ENCODE data around the gene ABHD12B.

Gene ABHD12B

DNA sequence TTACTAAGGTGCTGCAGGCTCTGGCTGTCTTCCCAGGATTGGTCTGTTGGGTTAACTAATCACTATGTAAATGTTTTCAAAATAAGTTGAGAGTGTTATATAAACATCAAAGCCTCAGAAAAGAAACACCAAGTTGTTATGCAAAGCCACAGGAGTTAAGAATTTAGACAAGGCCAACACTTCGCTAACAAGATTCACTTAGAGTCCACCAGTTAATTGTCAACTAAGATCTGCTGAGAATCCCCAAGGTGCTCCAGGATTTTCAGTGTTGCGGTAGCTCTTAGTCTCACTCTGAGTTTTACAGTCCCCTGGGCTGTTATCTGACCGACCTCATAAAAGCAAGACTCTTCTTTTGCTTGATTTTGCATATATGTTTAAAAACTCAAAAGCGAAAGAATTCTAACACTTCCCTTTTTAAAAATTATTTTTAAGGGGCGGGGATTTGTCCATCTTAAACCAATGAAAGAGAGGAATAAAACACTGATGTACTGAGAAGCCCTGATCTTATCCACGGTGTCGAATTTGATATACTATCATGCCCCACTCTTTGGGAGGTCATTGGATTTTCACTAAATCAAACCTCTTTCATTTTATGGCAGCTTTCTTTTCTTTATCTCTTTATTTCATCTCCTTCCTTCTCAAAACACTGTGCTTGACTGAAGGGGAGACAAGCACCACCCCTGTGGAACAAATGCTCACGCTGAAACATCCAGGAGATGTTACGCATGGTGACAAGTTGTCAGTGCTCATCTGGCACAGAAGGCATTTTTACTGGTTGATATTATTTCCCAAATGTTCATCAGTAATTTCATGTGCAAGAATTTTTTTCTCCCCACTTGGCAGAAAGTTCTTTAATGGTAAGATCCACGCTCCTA lies 47.9 kb upstream of the ABHD12B start:
- H3K4me2 ChIP-seq (ENCODE audit: low read length), result peak overlapping the region; percentile 88
- H2AFZ ChIP-seq (ENCODE audit: low read length), result no peak overlapping the region
- no peaks in the 10 kb centered on the region for H3K27me3 ChIP-seq (ENCODE audit: insufficient read depth, low read length)
- H3K9me2 ChIP-seq (ENCODE audit: low read depth, low read length), result no peaks in the 10 kb centered on the region
- H4K20me1 ChIP-seq (ENCODE audit: insufficient read depth, low read length), result no peaks in the 10 kb centered on the region
- H3K4me1 ChIP-seq (ENCODE audit: insufficient read depth, low read length, severe bottlenecking), result peaks cover 93% of the 10 kb centered on the region
- no peaks in the 10 kb centered on the region for H3K9me3 ChIP-seq (ENCODE audit: low read length)
- peaks cover 94% of the 10 kb centered on the region for H3K79me2 ChIP-seq (ENCODE audit: insufficient read depth, low read length)
- H3K27ac ChIP-seq (ENCODE audit: low read depth, low read length, poor library complexity, severe bottlenecking), result peak overlapping the region; percentile 96
- TF ChIP-seq EZH2 (IDR thresholded peaks at IDR 0.05; ENCODE audit: borderline replicate concordance, low read length), result no peak
- TF ChIP-seq, protein P1, sequence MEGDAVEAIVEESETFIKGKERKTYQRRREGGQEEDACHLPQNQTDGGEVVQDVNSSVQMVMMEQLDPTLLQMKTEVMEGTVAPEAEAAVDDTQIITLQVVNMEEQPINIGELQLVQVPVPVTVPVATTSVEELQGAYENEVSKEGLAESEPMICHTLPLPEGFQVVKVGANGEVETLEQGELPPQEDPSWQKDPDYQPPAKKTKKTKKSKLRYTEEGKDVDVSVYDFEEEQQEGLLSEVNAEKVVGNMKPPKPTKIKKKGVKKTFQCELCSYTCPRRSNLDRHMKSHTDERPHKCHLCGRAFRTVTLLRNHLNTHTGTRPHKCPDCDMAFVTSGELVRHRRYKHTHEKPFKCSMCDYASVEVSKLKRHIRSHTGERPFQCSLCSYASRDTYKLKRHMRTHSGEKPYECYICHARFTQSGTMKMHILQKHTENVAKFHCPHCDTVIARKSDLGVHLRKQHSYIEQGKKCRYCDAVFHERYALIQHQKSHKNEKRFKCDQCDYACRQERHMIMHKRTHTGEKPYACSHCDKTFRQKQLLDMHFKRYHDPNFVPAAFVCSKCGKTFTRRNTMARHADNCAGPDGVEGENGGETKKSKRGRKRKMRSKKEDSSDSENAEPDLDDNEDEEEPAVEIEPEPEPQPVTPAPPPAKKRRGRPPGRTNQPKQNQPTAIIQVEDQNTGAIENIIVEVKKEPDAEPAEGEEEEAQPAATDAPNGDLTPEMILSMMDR (IDR thresholded peaks at IDR 0.05; ENCODE audit: low read length), result no peak
- H3K36me3 ChIP-seq (ENCODE audit: insufficient read depth, low read length), result peaks cover 20% of the 10 kb centered on the region
- H3F3A ChIP-seq (ENCODE audit: insufficient read depth, low read length), result no peaks in the 10 kb centered on the region
- H3K9ac ChIP-seq (ENCODE audit: low read length), result peak overlapping the region; percentile 58
- peak overlapping the region; percentile 52 for H3K4me3 ChIP-seq (ENCODE audit: low read depth, low read length, poor library complexity, severe bottlenecking)

- Histone ChIP-seq H3K4me1 (ENCODE audit: insufficient read depth, low read length, severe bottlenecking) (peaks cover 89% of the 10 kb centered on the region), H3K36me3 (ENCODE audit: insufficient read depth, low read length) (peaks cover 12% of the 10 kb centered on the region), H3K9me3 (ENCODE audit: low read length) (no peaks in the 10 kb centered on the region), H3K4me3 (ENCODE audit: low read depth, low read length, poor library complexity, severe bottlenecking) (peak overlapping the region; percentile 52), H4K20me1 (ENCODE audit: insufficient read depth, low read length) (no peaks in the 10 kb centered on the region), H3K27ac (ENCODE audit: low read depth, low read length, poor library complexity, severe bottlenecking) (peak overlapping the region; percentile 96), H3K9ac (ENCODE audit: low read length) (no peak overlapping the region; the same call in 1 of the 2 replicates), H3K27me3 (ENCODE audit: insufficient read depth, low read length) (no peaks in the 10 kb centered on the region), H3K9me2 (ENCODE audit: low read depth, low read length) (no peaks in the 10 kb centered on the region), H3K79me2 (ENCODE audit: insufficient read depth, low read length) (peaks cover 94% of the 10 kb centered on the region), H2AFZ (ENCODE audit: low read length) (no peak overlapping the region), H3F3A (ENCODE audit: insufficient read depth, low read length) (no peaks in the 10 kb centered on the region), H3K4me2 (ENCODE audit: low read length) (peak overlapping the region; percentile 88)
- TF ChIP-seq EZH2 (IDR thresholded peaks at IDR 0.05; ENCODE audit: borderline replicate concordance, low read length), result no peak
- TF ChIP-seq, protein P1 (IDR thresholded peaks at IDR 0.05; ENCODE audit: low read length), result no peak
Measured at GRCh38 chr14:50825307-50825706, 46.5 kb upstream of the ABHD12B start.

DNA sequence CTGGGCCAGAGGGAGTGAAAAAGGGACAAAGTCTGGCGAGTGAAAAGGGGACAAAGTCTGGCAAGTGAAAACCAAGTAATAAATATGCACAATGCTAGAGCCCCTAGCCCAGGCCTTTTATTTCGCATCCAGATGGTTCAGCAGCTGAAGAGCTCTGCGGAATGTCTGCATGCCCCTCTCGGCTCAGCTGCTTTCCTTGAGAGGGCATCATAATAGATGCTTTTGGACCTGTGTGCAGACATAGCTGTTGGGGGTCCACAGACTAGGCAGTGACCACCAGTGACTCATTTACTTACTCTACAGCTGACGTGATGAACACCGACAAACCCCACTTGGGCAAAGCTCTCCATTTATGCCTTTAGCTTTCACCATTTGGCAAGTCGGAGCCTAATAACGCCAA lies 45.2 kb upstream of the ABHD12B start:
- peaks cover 6% of the 10 kb centered on the region; the same call in 1 of the 2 replicates for H3K36me3 ChIP-seq (ENCODE audit: insufficient read depth, low read length)
- H3K79me2 ChIP-seq (ENCODE audit: insufficient read depth, low read length), result peaks cover 81% of the 10 kb centered on the region
- H3F3A ChIP-seq (ENCODE audit: insufficient read depth, low read length), result no peaks in the 10 kb centered on the region
- H2AFZ ChIP-seq (ENCODE audit: low read length), result no peak overlapping the region
- H3K9me3 ChIP-seq (ENCODE audit: low read length), result no peaks in the 10 kb centered on the region
- TF ChIP-seq EZH2 (IDR thresholded peaks at IDR 0.05; ENCODE audit: borderline replicate concordance, low read length), result no peak
- TF ChIP-seq, protein P1 (IDR thresholded peaks at IDR 0.05; ENCODE audit: low read length), result no peak
- H3K4me1 ChIP-seq (ENCODE audit: insufficient read depth, low read length, severe bottlenecking), result peaks cover 79% of the 10 kb centered on the region
- peak overlapping the region; percentile 88 for H3K4me2 ChIP-seq (ENCODE audit: low read length)
- peak overlapping the region; percentile 96 for H3K27ac ChIP-seq (ENCODE audit: low read depth, low read length, poor library complexity, severe bottlenecking)
- no peaks in the 10 kb centered on the region for H3K27me3 ChIP-seq (ENCODE audit: insufficient read depth, low read length)
- H3K4me3 ChIP-seq (ENCODE audit: low read depth, low read length, poor library complexity, severe bottlenecking), result peak overlapping the region; percentile 50
- no peaks in the 10 kb centered on the region for H3K9me2 ChIP-seq (ENCODE audit: low read depth, low read length)
- no peaks in the 10 kb centered on the region for H4K20me1 ChIP-seq (ENCODE audit: insufficient read depth, low read length)
- peak overlapping the region; percentile 44 for H3K9ac ChIP-seq (ENCODE audit: low read length)
